Fibroblast of mammary gland (primary cell): ENCODE results near the gene CREB3L1.
"Not testable (repeated sequence)": the region's sequence is repeated elsewhere in the genome, so short reads cannot be mapped to it uniquely, and the experiment has no call there.

ENCODE experiments used
- DNase-seq: peaks from one replicate; pipeline ENCODE4 v3.0.0-alpha.2; 2010; ENCODE audit warnings: low read depth
- H3K4me3 ChIP-seq: 2 replicates; pipeline ENCODE4 v1.5.1; 2011; ENCODE audit warnings: low read depth, mild to moderate bottlenecking, low read length, moderate library complexity; ENCODE audit not compliant: control insufficient read depth
- TF ChIP-seq, protein P1 (sequence below): conservative IDR thresholded peaks from 2 replicates; pipeline ENCODE4 v1.5.1; 2011; ENCODE audit warnings: low read depth, low read length, inconsistent platforms; ENCODE audit not compliant: control insufficient read depth, insufficient read depth

CREB3L1 gene

DNA sequence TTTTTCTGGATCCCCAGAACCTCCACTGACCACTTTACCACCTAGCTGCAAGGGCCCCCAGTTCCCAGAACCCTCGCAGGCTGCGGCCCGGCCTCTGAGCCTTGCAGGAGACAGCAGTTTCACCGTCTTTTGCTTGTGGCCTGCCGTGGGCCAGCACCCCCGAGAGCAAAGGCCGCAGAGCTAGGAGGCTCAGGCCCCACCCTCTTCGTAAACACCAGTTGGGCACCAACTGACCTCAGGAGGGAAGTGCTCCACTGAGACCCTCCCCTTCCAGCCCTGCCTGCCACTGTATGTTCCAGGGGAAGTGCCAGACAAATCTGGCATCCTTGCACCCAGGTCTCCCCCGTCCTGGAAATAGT is 23.4 kb upstream of the CREB3L1 start:
- H3K4me3 ChIP-seq = no peak overlapping the region
- TF ChIP-seq, protein P1, sequence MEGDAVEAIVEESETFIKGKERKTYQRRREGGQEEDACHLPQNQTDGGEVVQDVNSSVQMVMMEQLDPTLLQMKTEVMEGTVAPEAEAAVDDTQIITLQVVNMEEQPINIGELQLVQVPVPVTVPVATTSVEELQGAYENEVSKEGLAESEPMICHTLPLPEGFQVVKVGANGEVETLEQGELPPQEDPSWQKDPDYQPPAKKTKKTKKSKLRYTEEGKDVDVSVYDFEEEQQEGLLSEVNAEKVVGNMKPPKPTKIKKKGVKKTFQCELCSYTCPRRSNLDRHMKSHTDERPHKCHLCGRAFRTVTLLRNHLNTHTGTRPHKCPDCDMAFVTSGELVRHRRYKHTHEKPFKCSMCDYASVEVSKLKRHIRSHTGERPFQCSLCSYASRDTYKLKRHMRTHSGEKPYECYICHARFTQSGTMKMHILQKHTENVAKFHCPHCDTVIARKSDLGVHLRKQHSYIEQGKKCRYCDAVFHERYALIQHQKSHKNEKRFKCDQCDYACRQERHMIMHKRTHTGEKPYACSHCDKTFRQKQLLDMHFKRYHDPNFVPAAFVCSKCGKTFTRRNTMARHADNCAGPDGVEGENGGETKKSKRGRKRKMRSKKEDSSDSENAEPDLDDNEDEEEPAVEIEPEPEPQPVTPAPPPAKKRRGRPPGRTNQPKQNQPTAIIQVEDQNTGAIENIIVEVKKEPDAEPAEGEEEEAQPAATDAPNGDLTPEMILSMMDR = no peak
- no peak for DNase-seq

- DNase-seq = no peak
- TF ChIP-seq, protein P1 = no peak
- H3K4me3 ChIP-seq = no peak overlapping the region
Observed at GRCh38 chr11:46256540-46257001, 20.9 kb upstream of the CREB3L1 start.

- not testable (repeated sequence) for H3K4me3 ChIP-seq, DNase-seq
Observed at GRCh38 chr11:46259347-46259746, 18.1 kb upstream of the CREB3L1 start.

DNA sequence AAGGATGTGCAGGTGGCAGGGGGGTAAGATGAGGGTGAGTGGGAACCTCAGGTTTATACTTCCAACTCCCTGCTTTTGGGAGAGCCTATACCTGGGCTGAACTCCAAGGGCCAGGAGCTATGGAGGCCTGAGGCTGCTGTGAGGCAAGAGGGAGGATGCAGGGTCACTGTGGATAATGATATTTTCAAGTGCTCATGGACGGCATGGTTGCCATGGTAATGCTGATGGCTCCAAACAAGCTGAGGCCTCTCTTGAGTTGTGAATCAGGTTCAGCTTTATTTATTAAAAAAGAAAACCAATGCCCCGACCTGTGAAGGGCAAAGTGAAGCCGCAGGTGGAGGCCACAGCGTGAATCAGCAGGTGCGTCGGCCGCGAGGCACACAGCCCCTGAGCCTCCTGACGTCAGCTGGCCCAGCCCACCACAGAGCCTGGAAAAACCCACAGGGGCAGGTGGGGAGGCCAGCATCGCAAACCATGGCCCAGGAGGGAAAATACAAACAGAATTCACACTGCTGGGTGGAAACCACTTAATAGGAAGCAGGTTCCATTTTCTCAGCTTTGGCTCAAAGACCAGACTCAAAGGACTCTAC is 17.4 kb upstream of the CREB3L1 start:
- TF ChIP-seq, protein P1 = no peak
- DNase-seq = no peak
- H3K4me3 ChIP-seq = no peak overlapping the region

DNA sequence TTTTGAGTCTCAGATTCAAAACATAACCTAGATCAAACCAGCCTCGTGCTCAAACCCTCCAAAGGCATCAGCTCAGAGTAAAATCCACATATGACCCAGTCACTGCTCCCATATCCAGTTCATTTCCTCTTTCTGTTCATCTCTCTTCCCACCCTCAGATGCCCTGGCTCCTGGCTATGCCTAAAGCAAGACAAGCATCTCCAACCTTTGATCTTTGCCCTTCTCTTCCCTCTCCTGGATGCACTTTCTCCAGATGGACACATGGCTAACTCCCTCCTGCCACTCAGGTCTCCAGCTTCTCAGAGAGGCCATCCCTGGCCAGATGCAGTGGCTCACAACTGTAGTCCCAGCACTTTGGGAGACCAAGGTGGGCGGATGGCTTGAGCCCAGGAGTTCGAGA is 14.3 kb upstream of the CREB3L1 start:
- no peak overlapping the region for H3K4me3 ChIP-seq
- DNase-seq = no peak
- TF ChIP-seq, protein P1 = no peak

GRCh38 chr11:46264030-46264429 is 13.4 kb upstream of the CREB3L1 start:
- H3K4me3 ChIP-seq = no peak overlapping the region
- DNase-seq = no peak
- TF ChIP-seq, protein P1 = no peak

DNA sequence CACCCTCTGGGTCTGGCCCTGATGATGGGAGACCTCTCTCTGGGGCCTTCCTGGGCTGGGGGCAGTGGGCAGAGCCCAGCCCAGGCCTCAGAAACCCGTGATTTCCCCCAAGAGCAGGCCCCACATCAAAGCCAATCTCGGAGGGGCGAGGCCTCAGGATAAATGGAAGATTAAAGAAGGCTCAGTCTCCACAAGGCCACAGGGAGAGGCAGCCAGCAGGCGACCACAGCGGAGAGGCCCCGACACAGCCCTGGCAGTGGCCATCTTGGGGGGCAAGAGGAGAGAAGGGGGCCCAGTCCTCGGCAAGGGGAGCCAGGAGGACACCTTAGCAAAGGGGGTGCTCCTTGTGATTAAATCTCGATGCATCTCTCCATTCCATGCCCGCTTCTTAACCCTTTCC is 12.5 kb upstream of the CREB3L1 start:
- H3K4me3 ChIP-seq = no peak overlapping the region
- no peak for DNase-seq
- TF ChIP-seq, protein P1 = no peak
